LNCAP (cell line): Measurements from ENCODE around the gene PLD1.

Source experiments
- CTCF ChIP-seq: fragments of 450-650 bp; IDR thresholded peaks from 2 replicates; pipeline ENCODE4 v1.5.1; 2017; ENCODE audit warnings: mild to moderate bottlenecking

Gene PLD1

DNA sequence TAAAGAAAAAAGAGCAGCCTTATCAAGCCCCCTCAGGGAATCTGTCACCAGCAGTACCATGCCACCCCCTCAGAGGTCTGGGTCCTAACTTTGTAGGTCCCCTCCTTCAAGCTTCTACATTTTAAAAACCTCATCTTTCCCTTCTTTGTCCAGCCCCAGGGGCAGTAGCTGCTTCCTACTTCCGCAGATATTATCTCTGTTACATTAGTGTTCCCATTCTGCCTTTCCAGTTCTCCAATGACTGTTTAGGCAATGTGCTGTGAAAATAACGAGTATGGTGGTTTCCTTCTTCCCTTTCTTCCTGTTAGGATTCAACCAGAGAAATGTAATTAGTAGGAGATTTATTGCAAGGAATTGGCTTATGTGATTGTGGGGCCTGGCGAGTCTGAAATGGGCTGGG, 224.0 kb downstream of the PLD1 start:
- TF ChIP-seq CTCF: no peak

DNA sequence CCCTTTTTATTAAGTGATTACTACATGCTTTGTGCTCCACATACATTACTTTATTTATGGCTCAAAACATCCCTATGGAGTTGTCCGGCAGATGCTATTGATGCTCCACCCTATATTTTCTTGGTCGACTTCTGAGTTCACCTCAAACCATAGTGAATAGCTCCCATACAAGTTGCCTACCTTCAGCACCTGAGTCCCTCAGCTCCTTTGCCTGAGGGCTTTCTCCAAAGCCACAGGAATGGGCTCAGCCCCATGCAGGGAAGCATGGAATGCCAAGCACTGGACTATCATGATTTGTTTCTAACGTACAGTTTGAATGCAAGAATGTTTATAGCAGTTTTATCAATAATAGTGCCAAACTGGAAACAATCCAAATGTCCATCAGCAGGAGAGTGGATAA, 225.2 kb downstream of the PLD1 start:
- no peak for TF ChIP-seq CTCF

GRCh38 chr3:171584100-171584499, 226.2 kb downstream of the PLD1 start:
- TF ChIP-seq CTCF: no peak

DNA sequence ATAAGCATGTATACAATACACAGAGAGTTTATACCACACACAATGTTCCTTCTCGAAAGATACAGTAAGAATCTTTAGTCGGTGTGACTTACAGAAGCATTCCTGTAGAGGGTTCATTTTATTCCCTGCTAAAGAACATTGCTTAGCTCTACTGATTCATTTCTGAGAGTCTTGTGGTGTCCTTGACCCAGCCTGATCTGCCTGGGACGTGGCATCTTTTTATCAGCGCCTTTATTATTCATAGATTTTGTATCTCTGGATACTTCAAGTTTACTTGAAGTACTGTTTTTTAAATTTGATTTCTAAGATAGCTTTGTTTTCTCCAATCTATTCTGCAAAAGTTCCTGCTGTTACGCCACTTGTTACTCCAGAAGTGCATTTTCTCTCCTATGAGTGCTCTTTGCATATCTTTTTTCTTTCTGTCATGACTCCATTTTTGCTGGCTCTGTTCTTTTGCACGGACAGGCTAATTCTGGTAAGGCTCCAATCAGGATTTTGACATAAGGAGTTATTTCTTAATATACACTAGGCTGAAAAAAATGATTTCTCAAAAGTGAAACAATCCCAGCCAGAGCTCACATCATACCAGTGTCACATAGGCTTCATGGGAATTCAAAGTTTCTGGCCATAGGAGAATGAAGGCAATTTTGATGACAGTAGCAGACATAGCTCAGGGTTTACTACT, 235.6 kb downstream of the PLD1 start:
- no peak for TF ChIP-seq CTCF

GRCh38 chr3:171569571-171570132, 240.6 kb downstream of the PLD1 start:
- no peak for TF ChIP-seq CTCF

- TF ChIP-seq CTCF: no peak
These were observed 241.5 kb downstream of the PLD1 start for GRCh38 chr3:171568766-171569165.

DNA sequence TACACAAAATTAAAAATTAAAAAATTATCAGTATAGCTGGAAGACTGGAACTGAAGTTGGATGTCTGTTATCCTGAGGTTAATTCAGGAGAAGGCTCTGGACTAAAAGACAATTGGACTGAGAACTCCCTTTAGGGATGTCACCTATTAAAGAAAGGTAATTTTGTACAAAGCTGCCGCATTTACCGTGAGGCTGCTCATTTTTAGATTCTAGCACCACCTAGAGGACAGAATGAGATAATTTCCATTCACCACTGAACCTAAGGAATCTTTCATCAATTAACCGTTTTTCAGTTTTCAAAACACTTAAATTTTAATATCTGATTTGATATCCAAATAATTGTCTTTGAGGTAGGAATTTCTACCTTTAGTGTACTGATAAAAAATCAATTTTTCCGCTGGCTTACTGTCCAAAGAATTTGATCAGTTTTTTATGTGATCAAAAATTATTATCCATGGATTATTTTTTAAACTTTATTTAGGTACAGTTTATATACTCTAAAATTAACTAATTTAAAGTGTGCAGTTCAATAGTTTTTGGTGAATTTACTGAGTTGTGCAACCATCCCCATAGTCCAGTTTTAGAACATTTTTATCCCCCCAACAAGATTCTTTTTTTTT, 243.4 kb downstream of the PLD1 start:
- TF ChIP-seq CTCF: peak; percentile 72
